Tongue (tissue), 2 donors: ENCODE data around the gene CLTC. TPM values are rescaled to one million over a fixed set of nuclear protein-coding genes. Genes with fewer than 3 reads are reported as not detected.

Source experiments
- DNase-seq: peaks from one replicate; pipeline ENCODE4 v3.0.0-alpha.2; 2015
- total RNA-seq: library from RNA; depleted of rRNA; stranded (reverse); fragments of >200 nt; gene quantifications from one replicate; pipeline ENCODE4 v1.2.3, GENCODE V29; 2014

Gene CLTC
- total RNA-seq, 1 donor from 2014 or later, result 319 TPM

DNA sequence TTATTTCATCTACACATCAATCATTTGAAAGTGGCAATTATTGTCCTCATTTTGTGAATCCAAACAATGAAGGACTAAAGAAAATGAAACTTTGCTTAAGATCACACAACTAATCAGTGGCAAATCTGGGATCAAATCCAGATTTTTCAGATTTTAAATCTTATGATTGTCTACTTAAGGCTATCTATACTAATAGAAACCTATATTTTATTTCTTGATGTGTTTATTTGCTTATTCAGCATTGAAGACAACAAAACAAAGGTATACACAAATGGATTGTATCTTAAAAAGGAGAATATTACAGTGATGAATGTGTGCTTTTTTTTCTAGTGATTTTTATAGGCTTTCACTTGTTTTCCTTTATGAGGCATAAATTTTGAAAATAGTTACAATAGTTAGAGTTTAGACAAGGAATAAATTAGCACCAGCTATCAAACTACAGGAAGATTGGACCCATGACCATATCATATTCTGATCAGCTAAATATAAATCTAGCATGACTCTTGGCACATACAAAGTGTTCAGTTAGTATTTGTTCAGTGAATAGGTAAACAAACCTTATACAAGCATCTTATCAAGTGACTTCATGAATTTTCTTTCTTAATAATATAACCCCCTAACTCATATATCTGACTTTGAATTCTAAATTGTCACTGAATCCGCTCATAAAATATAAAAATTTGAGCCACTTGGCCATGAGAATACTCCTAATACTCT, 108.3 kb downstream of the CLTC start:
- DNase-seq, result no peak

DNA sequence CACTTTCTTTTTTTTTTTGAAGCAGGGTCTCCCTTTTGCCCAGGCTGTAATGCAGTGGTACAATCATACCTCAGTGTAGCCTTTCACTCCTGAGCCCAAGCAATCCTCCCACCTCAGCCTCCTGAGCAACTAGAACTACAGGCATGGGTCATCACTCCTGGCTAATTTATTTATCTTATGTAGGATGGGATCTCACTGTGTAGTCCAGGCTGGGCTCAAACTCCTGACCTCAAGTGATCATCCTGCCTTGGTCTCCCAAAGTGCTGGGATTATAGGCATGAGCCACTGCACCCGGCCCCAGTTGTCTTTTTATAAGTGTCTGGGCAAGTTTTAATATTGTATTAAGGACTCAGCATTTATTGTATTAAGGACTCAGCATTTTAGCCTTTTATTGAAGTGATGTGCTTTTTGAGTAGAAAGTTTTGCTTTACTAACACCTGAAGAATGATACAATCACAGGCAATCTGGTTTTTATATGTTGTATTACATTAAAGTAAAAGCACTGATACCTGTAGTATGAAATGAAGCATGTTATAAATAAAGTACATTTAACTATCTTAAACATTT, 110.7 kb downstream of the CLTC start:
- no peak for DNase-seq

DNA sequence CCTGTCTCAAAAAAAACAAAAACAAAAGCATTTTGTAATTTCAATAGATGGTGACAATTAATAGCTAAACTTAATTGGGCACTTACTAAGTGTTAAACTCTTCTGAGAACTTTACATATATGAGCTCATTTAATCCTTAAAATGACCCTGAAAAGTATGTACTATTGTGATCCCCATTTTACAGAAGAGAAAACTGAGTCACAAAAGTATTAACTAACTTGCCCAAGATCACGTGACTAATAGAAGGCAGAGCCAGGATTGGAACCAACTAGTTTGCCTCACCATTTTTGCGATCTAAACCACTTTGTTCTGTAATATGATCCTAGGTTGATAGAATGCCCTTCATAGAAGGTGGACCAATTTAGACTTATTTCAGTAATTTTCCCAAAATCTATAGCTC, 114.0 kb downstream of the CLTC start:
- no peak for DNase-seq

DNA sequence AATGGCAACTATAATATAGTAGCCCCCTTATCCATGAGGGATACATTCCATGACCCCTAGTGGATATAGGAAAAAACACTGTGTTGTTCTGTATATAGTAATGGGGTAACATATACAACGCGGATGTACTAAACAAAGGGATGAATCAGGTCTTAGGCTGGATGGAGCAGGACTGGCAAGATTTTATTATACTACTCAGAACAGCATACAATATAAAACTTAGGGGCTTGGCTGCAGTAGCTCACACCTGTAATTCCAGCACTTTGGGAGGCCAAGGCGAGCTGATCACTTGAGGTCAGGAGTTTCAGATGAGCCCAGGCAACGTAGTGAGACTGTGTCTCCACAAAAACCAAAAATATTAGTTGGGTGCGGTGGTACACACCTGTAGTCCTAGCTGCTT, 114.5 kb downstream of the CLTC start:
- DNase-seq, result no peak

DNA sequence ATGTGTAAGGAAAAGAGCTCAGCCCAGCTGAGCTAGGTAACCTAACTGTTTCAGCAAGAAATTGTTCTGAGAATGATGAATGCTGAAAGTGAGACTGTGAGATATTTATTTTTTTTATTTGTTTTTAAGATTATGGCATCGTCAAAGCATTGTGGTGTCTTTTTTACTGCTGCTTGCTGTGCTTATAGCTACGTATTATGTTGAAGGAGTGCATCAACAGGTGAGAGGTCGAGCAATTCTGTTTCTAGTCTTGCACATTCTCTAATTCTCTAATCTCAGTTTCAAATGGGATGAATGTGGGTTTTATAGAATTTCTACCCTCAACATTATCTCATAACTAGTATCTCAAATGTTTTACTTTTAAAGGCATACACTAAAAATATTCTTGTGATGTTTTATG, 117.6 kb downstream of the CLTC start:
- DNase-seq, result no peak

DNA sequence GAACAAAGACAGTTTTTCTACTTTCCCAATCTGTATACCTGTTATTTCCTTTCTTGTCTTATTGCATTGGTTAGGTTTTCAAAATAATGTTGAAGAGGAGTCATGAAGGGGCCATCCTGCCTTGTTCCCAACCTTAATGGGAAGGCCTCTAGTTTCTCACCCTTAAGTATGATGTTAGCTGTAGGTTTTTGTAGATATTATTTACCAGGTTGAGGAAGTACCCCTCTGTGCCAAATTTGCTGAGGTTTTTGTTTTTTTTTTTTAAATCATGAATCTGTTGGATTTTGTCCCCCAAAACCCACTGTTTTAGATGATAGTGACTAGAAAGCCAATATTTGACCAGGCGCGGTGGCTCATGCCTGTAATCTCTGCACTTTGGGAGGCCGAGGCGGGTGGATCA, 124.1 kb downstream of the CLTC start:
- DNase-seq, result no peak

DNA sequence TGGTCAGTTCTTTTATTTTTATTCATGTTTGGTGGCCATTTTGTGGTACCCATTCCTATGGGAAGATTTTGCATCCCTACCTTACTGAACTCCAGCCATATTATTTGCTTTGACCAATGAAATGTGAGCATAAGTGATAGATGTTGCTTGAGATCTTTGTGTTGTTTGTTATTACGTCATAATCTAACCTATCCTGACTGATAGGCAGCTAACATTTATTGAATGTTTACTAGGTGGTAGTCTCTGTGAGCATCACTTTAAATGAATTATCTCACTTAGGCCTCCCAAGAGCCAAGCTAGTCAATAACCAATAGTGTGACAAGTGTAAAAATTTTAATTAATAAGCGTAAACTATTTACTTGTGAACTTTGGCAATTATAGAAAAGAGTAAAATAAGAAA, 125.3 kb downstream of the CLTC start:
- no peak for DNase-seq

Other genes with a start within 250 kb of the CLTC start
- 67.4 TPM for gene DHX40, start 54.3 kb upstream of the CLTC start, total RNA-seq
- 11.1 TPM for gene PTRH2, start 87.5 kb downstream of the CLTC start, total RNA-seq
- 178 TPM for gene VMP1, start 87.8 kb downstream of the CLTC start, total RNA-seq